Colonic mucosa (tissue), 4 donors: ENCODE measurements around the gene C4orf17. TPM values are rescaled to one million over a fixed set of nuclear protein-coding genes. Genes with fewer than 3 reads are reported as not detected.

ENCODE experiments used
- DNase-seq: peaks from one replicate; pipeline ENCODE4 v3.0.0-alpha.2; 2020
- H3K27ac ChIP-seq: fragments of 200-600 bp; one replicate; pipeline ENCODE4 v1.8.0; 2021
- H3K27me3 ChIP-seq: fragments of 200-600 bp; one replicate; pipeline ENCODE4 v1.8.0; 2021
- H3K36me3 ChIP-seq: fragments of 200-600 bp; one replicate; pipeline ENCODE4 v1.8.0; 2021
- H3K4me1 ChIP-seq: fragments of 200-600 bp; one replicate; pipeline ENCODE4 v1.8.0; 2021; ENCODE audit warnings: mild to moderate bottlenecking
- H3K4me3 ChIP-seq: fragments of 200-600 bp; one replicate; pipeline ENCODE4 v1.8.0; 2021
- H3K9ac ChIP-seq, 2 donors: one replicate each; pipeline ENCODE4 v1.7.0; 2013; ENCODE audit warnings: control low read depth in 2 of 2, low read depth in 2 of 2, low read length in 2 of 2
- H3K9me3 ChIP-seq: fragments of 200-600 bp; one replicate; pipeline ENCODE4 v1.8.0; 2021
- intact Hi-C: fragments of 100-400 bp; cut with DNase I; formaldehyde crosslinking; loops from one replicate; pipeline ENCODE4 v1.14.1; 2022
- total RNA-seq, 2 donors: library from RNA; stranded (reverse); fragmentation: NEBNext Ultra II Directional in 1 of 2; extraction: Animal tissue kit (Norgen Biotek cat#: 25700) in 1 of 2; gene quantifications; one replicate each; pipeline ENCODE4 v1.2.1, GENCODE V29; 2021
- TF ChIP-seq, protein P1 (sequence below): fragments of 200-600 bp; IDR thresholded peaks from one replicate; pipeline ENCODE4 v1.8.0; 2022; ENCODE audit warnings: antibody characterized with exemption, mild to moderate bottlenecking
- donor health status: healthy.
- donor health status: DM: no; HTN: no; CAD: no.
- donor health status: DM: no; HTN: no; CAD: no.

The C4orf17 gene
- total RNA-seq, 2 donors from 2014 or later = not detected

DNA sequence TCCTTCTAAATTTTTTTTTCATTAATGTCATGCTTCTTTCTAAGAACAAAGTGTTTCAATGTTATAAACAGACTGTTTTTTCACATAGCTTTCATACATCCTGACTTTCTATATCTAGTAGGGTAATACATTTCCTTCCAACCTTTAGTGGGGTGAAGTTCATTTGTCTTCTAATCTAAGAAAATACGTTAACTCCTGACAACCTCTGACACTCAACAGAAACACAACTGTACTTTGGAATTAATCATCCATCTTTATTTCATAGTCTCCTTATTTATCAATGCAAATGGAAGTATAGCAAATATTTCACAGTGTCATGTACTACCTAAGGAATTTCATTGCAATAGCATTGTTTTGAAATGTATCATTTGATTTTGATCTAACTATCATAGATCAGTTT is 61.1 kb downstream of the C4orf17 start:
- Histone ChIP-seq H3K9ac (no peak overlapping the region), H3K9me3 (no peaks in the 10 kb centered on the region), H3K4me1 (no peaks in the 10 kb centered on the region), H3K27me3 (no peaks in the 10 kb centered on the region), H3K36me3 (no peaks in the 10 kb centered on the region), H3K4me3 (no peak overlapping the region), H3K27ac (no peak overlapping the region)
- DNase-seq = no peak
- TF ChIP-seq, protein P1, sequence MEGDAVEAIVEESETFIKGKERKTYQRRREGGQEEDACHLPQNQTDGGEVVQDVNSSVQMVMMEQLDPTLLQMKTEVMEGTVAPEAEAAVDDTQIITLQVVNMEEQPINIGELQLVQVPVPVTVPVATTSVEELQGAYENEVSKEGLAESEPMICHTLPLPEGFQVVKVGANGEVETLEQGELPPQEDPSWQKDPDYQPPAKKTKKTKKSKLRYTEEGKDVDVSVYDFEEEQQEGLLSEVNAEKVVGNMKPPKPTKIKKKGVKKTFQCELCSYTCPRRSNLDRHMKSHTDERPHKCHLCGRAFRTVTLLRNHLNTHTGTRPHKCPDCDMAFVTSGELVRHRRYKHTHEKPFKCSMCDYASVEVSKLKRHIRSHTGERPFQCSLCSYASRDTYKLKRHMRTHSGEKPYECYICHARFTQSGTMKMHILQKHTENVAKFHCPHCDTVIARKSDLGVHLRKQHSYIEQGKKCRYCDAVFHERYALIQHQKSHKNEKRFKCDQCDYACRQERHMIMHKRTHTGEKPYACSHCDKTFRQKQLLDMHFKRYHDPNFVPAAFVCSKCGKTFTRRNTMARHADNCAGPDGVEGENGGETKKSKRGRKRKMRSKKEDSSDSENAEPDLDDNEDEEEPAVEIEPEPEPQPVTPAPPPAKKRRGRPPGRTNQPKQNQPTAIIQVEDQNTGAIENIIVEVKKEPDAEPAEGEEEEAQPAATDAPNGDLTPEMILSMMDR = no peak
- intact Hi-C loops = no loop called here

DNA sequence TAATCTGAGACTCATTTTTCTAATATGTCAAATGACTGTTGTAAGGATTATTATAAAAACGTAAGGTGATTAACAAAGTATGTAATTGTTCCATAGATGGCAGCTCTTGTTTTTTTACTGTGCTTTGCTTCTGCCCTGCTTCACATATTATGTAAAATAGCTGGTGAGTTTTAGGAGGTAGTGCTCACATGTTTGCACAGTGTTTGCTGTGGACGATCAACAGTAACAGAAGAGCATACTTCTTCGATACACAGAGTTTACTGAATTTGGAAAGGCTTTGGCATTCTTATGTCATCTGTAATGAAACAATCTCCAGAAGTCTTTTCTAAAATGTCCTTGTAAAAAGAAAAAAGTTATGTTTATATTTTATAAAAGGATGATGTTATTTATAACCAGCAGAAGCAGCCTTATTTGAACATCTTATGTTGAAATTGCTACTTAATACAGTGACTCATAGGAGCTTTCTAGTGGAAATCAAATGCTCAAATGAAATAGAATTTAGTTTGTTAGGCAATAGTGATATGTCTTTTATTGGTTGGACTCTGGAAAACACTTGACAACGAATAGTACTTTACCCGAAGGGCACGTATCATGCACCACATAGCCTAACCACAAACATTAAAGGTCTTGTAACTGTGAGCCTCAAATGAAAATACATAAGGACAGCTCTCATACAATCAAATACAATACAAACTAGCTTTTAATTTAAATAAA is 61.9 kb downstream of the C4orf17 start:
- H3K9me3 ChIP-seq = no peaks in the 10 kb centered on the region
- DNase-seq = no peak
- H3K9ac ChIP-seq = no peak overlapping the region
- H3K4me1 ChIP-seq = no peaks in the 10 kb centered on the region
- H3K4me3 ChIP-seq = no peak overlapping the region
- H3K27ac ChIP-seq = no peak overlapping the region
- intact Hi-C loops = no loop called here
- H3K36me3 ChIP-seq = no peaks in the 10 kb centered on the region
- TF ChIP-seq, protein P1 = no peak
- no peaks in the 10 kb centered on the region for H3K27me3 ChIP-seq

DNA sequence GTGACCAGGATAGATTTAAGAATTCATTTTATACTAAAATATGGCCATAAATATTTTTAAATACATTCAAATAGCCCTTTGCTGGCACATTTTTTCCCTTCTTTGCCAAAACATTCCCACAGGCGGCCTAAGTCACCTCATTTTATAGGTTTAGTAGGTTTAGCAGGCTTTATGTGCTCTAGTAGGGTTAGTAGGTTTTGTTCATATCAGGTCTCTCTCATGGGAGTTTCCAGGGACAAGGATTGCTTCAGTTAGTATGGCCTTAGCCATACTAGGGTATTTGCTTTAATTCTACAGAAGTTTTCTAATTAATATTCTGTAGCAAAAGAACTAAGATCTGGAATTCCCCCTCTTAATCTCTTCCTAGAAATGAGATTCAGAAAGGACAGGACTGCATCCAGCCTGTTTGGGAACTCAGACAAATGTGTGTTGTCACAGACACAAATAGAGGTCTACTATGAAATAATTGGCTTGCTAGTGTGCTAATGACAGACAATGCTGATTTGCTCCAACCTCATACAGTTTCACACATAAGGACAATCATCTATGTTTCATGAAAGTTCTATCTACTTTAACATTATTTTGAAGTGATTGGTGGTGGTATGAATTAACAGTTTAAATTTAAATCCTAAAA is 63.0 kb downstream of the C4orf17 start:
- TF ChIP-seq, protein P1 = no peak
- no peaks in the 10 kb centered on the region for H3K27me3 ChIP-seq
- H3K9me3 ChIP-seq = no peaks in the 10 kb centered on the region
- H3K4me3 ChIP-seq = no peak overlapping the region
- H3K4me1 ChIP-seq = peaks cover 3% of the 10 kb centered on the region
- no peak for DNase-seq
- H3K9ac ChIP-seq = no peak overlapping the region
- intact Hi-C loops = no loop called here
- no peak overlapping the region for H3K27ac ChIP-seq
- H3K36me3 ChIP-seq = no peaks in the 10 kb centered on the region

DNA sequence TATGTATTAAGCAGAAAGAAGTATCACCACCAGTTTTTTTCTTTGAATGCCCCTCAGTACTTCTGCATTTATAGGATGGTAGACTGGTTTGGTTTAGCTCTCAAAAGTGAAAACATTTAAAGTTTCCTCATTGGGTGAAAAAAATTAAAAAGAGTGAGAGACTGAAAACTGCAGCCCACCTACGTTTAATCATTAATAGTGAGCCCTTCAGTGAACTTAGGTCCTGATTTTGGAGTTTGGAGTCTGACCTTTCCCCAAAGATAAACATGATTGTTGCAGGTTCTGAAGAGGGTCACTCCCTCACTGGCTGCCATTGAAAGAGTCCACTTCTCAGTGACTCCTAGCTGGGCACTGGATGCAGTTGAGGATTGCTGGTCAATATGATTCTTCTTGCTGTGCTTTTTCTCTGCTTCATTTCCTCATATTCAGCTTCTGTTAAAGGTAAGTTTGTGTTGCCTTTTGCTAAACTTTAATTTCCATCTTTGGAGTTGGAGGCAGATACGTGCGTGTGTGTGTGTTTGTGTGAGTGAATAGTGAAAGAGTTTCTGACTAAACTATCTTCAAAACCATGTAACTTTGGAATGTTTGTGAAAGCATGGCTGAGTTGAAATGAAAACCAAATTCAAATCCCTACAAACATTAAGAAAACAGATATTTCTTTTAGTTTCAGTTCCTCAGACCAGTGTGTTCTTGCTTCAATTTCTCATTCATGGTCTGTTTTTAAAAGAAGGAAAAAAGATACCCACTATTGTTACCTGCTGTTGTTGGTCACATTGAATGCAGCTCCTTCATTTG is 63.9 kb downstream of the C4orf17 start, which contains the start of gene MTTP:
MTTP (plus strand) TSS at position 295 of the 795 bp plus-strand sequence; CDS start at position 381, 86 bp downstream.
- no peak within 1 kb of the TSS for H3K4me3 ChIP-seq
- H3K9me3 ChIP-seq = no peaks in the 10 kb centered on the region
- TF ChIP-seq, protein P1 = no peak
- intact Hi-C loops = no loop called here
- no peaks in the 10 kb centered on the region for H3K36me3 ChIP-seq
- peaks cover 3% of the 10 kb centered on the region for H3K4me1 ChIP-seq
- no peaks in the 10 kb centered on the region for H3K27me3 ChIP-seq
- no peak within 1 kb of the TSS for H3K27ac ChIP-seq
- no peak for DNase-seq
- H3K9ac ChIP-seq = no peak within 1 kb of the TSS

DNA sequence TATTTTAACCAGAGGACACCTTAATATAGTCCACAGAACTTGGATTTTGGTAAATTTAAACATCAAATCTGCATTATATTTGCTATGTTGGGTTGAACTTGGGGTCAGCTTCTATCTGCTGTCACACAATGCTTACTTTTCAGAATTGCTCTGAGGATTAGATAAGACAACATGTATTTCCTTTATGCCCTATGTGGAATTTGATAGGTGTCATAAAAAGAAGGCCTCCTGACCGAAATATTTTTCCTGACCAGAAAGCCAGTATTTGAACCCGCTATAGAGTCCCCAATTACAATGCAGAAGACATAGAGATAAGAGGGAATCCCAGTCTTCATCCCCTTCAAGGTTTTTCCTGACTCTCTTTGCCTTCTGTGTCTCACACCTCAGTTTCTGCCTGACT is 67.9 kb downstream of the C4orf17 start:
- intact Hi-C loops = no loop called here
- no peak overlapping the region for H3K4me3 ChIP-seq

More for the DNA sequence above, 67.9 kb downstream of the C4orf17 start:
- Histone ChIP-seq H3K9me3 (no peaks in the 10 kb centered on the region), H3K36me3 (no peaks in the 10 kb centered on the region), H3K27me3 (no peaks in the 10 kb centered on the region), H3K4me1 (peaks cover 3% of the 10 kb centered on the region), H3K27ac (no peak overlapping the region), H3K9ac (no peak overlapping the region)
- TF ChIP-seq, protein P1 = no peak
- DNase-seq = no peak
